HepG2 (cell line): ENCODE measurements around the gene DNAJB5. TPM values are rescaled to one million over a fixed set of nuclear protein-coding genes. Genes with fewer than 3 reads are reported as not detected.

Source experiments
- ATAC-seq: fragments of 200-7000 bp; cut with Tn5 transposase; 3 replicates; pipeline ENCODE4 v1.9.1; 2020; ENCODE audit warnings: mild to moderate bottlenecking, moderate library complexity
- BruUV-seq: library from RNA; stranded (reverse); fragments of 400-500 nt; replicated peaks from 2 replicates; lab custom pipeline; 2021; lab: Mats Ljungman, UMichigan
- CTCF ChIA-PET: fragments of 300-600 bp; formaldehyde crosslinking; extraction: SDS; loops from one replicate; lab custom pipeline; 2021; ENCODE audit warnings: low total read pairs, inconsistent platforms, low intra/inter-chr PET ratio; lab: Yijun Ruan, JAX
- POLR2A ChIA-PET: fragments of 350-600 bp; sonication (Branson Sonifier 250); formaldehyde crosslinking; loops from one replicate; lab custom pipeline; 2020; ENCODE audit warnings: antibody characterized with exemption, inconsistent platforms; lab: Yijun Ruan, JAX
- DNase-seq: peaks from one replicate; pipeline ENCODE4 v3.0.0-alpha.2; 2015; ENCODE audit warnings: low spot score
- FAIRE-seq: peaks from 3 replicates; lab custom pipeline; 2011; peaks lifted over from hg19 to GRCh38; lab: Jason Lieb, UNC
- H2AFZ ChIP-seq: one replicate; pipeline ENCODE4 v1.6.1; 2011; ENCODE audit warnings: low read length, inconsistent platforms
- H3K27ac ChIP-seq: fragments of 300-600 bp; 3 replicates; pipeline ENCODE4 v1.8.0; 2011; ENCODE audit warnings: mixed run types, mild to moderate bottlenecking, mixed read lengths, low read length, inconsistent platforms; ENCODE audit not compliant: insufficient read depth; ENCODE audit errors: extremely low read length
- H3K27me3 ChIP-seq, 2 experiments: fragments of 200-600 bp in 1 of 2; 2 replicates in 1 of 2; 3 replicates in 1 of 2; pipeline versions ENCODE4 v1.6.0 to v1.8.0; 2011; ENCODE audit warnings: low read length in 2 of 2, mild to moderate bottlenecking in 2 of 2, moderate library complexity in 2 of 2, inconsistent platforms in 1 of 2; ENCODE audit not compliant: insufficient read depth in 2 of 2, control insufficient read depth in 1 of 2
- H3K36me3 ChIP-seq, 2 experiments: fragments of 200-600 bp in 1 of 2; replicated peaks in 1 of 2; 2 replicates in 1 of 2; 3 replicates in 1 of 2; pipeline versions ENCODE4 v1.5.1 to v1.8.0; 2011; ENCODE audit warnings: low read length in 2 of 2, inconsistent platforms in 1 of 2; ENCODE audit not compliant: insufficient read depth in 2 of 2, control insufficient read depth in 1 of 2
- H3K4me1 ChIP-seq: 2 replicates; pipeline ENCODE4 v1.5.1; 2012; ENCODE audit warnings: low read length, inconsistent platforms; ENCODE audit not compliant: insufficient read depth
- H3K4me2 ChIP-seq: 2 replicates; pipeline ENCODE4 v1.6.0; 2011; ENCODE audit warnings: low read depth, low read length, inconsistent platforms
- H3K4me3 ChIP-seq, 3 experiments: fragments of 200-600 bp in 1 of 3; sonication (generic), shearing (Covaris generic) in 1 of 3; replicated peaks in 1 of 3; 2 replicates each; pipeline ENCODE4 v1.5.1; 2011 to 2016; ENCODE audit warnings: low read length in 3 of 3, inconsistent platforms in 2 of 3, low read depth in 2 of 3, mild to moderate bottlenecking in 2 of 3, control low read depth in 1 of 3, mixed read lengths in 1 of 3; ENCODE audit not compliant: insufficient read depth in 1 of 3
- H3K79me2 ChIP-seq: one replicate; pipeline ENCODE4 v1.6.1; 2011; ENCODE audit warnings: low read length, inconsistent platforms; ENCODE audit not compliant: insufficient read depth
- H3K9ac ChIP-seq: 2 replicates; pipeline ENCODE4 v1.6.0; 2011; ENCODE audit warnings: mild to moderate bottlenecking, low read depth, low read length, inconsistent platforms; ENCODE audit not compliant: insufficient read depth
- H3K9me3 ChIP-seq: 2 replicates; pipeline ENCODE4 v1.5.1; 2012; ENCODE audit warnings: mild to moderate bottlenecking, low read length
- H4K20me1 ChIP-seq: 2 replicates; pipeline ENCODE4 v1.6.0; 2011; ENCODE audit warnings: inconsistent platforms, mild to moderate bottlenecking, low read length, moderate library complexity; ENCODE audit not compliant: insufficient read depth
- AHR ChIP-seq: IDR thresholded peaks from 2 replicates; pipeline ENCODE4 v1.6.1; 2018; ENCODE audit warnings: missing genetic modification reagents, missing compliant biosample characterization
- ATF4 ChIP-seq, 2 experiments: fragments of 450-650 bp in 1 of 2; sonication (generic) in 1 of 2; formaldehyde crosslinking; IDR thresholded peaks; 2 replicates each; pipeline versions ENCODE4 v1.5.0 to v1.8.0; 2020 to 2022; ENCODE audit warnings: mild to moderate bottlenecking in 1 of 2, missing genetic modification reagents in 1 of 2
- HNF4A ChIP-seq: sonication (generic); formaldehyde crosslinking; IDR thresholded peaks from 2 replicates; pipeline ENCODE4 v1.4.0; 2020; ENCODE audit warnings: missing genetic modification reagents
- IRF1 ChIP-seq: sonication (generic); formaldehyde crosslinking; IDR thresholded peaks from 2 replicates; pipeline ENCODE4 v1.4.0; 2020; ENCODE audit warnings: low read depth, mild to moderate bottlenecking, missing genetic modification reagents
- MLX ChIP-seq: IDR thresholded peaks from 2 replicates; pipeline ENCODE4 v1.6.1; 2016
- POLR2G ChIP-seq: fragments of 200-400 bp; formaldehyde crosslinking; IDR thresholded peaks from 2 replicates; pipeline ENCODE4 v1.6.1; 2018; ENCODE audit warnings: mild to moderate bottlenecking, low read depth, low read length, moderate library complexity
- RAD21 ChIP-seq: fragments of 450-650 bp; formaldehyde crosslinking; IDR thresholded peaks from 2 replicates; pipeline ENCODE4 v1.5.0; 2020; ENCODE audit warnings: mild to moderate bottlenecking
- SIX4 ChIP-seq: sonication (generic); formaldehyde crosslinking; IDR thresholded peaks from 2 replicates; pipeline ENCODE4 v1.4.0; 2020; ENCODE audit warnings: missing genetic modification reagents
- SRSF9 ChIP-seq: fragments of 200-400 bp; formaldehyde crosslinking; IDR thresholded peaks from 2 replicates; pipeline ENCODE4 v1.6.1; 2018; ENCODE audit warnings: borderline replicate concordance, mild to moderate bottlenecking, low read depth, low read length; ENCODE audit not compliant: insufficient read depth, poor library complexity, severe bottlenecking
- SYNCRIP ChIP-seq: fragments of 200-400 bp; formaldehyde crosslinking; IDR thresholded peaks from 2 replicates; pipeline ENCODE4 v1.6.1; 2018; ENCODE audit warnings: mild to moderate bottlenecking, low read depth, low read length; ENCODE audit not compliant: insufficient read depth
- TARDBP ChIP-seq: sonication (generic); formaldehyde crosslinking; IDR thresholded peaks from 2 replicates; pipeline ENCODE4 v1.8.0; 2022; ENCODE audit warnings: mild to moderate bottlenecking, missing genetic modification reagents
- TRAFD1 ChIP-seq: sonication (generic); formaldehyde crosslinking; IDR thresholded peaks from 2 replicates; pipeline ENCODE4 v1.5.1; 2020; ENCODE audit warnings: missing genetic modification reagents, mild to moderate bottlenecking, borderline replicate concordance
- YY1 ChIP-seq: IDR thresholded peaks from 2 replicates; pipeline ENCODE4 v1.6.1; 2011; ENCODE audit warnings: low read length, low read depth, moderate library complexity, mild to moderate bottlenecking; ENCODE audit not compliant: insufficient read depth, insufficient replicate concordance
- ZBTB34 ChIP-seq: sonication (generic); formaldehyde crosslinking; IDR thresholded peaks from 2 replicates; pipeline ENCODE4 v1.8.0; 2022; ENCODE audit warnings: mild to moderate bottlenecking, missing genetic modification reagents
- ZFP37 ChIP-seq: sonication (generic); formaldehyde crosslinking; IDR thresholded peaks from 2 replicates; pipeline ENCODE4 v1.4.0; 2020; ENCODE audit warnings: missing genetic modification reagents, borderline replicate concordance
- ZNF12 ChIP-seq: sonication (generic); formaldehyde crosslinking; IDR thresholded peaks from 2 replicates; pipeline ENCODE4 v1.5.0; 2020; ENCODE audit warnings: missing genetic modification reagents
- ZNF275 ChIP-seq: sonication (generic); formaldehyde crosslinking; IDR thresholded peaks from 2 replicates; pipeline ENCODE4 v1.8.0; 2022; ENCODE audit warnings: missing genetic modification reagents, mild to moderate bottlenecking, inconsistent platforms, borderline replicate concordance
- ZNF530 ChIP-seq: sonication (generic); formaldehyde crosslinking; IDR thresholded peaks from 2 replicates; pipeline ENCODE4 v1.5.0; 2020; ENCODE audit warnings: low read depth, mild to moderate bottlenecking, missing genetic modification reagents
- ZSCAN21 ChIP-seq: sonication (generic); formaldehyde crosslinking; IDR thresholded peaks from 2 replicates; pipeline ENCODE4 v1.8.0; 2022; ENCODE audit warnings: mild to moderate bottlenecking, missing genetic modification reagents, moderate library complexity, borderline replicate concordance
- in situ Hi-C: cut with HindIII; loops from 2 replicates; pipeline ENCODE4 v1.10.0; 2017; ENCODE audit warnings: low pct_unique_long_range_greater_than_20kb; ENCODE audit not compliant: extremely low pct_ligation_motif_present
- intact Hi-C: fragments of 100-400 bp; cut with micrococcal nuclease; formaldehyde crosslinking; loops from one replicate; pipeline ENCODE4 v1.10.0; 2022; ENCODE audit not compliant: unreplicated experiment
- polyA plus RNA-seq, 8 experiments: library from polyadenylated mRNA; depleted of rRNA in 3 of 8; stranded (reverse) in 7 of 8; unstranded in 1 of 8; fragments of >200 nt; fragmentation: Illumina TruSeq in 4 of 8; extraction: Trizol in 4 of 8; gene quantifications; 2 replicates each; pipeline versions ENCODE4 v1.2.1 to v1.2.3, GENCODE V29; 2011 to 2016; ENCODE audit warnings: low read depth in 4 of 8, missing spikeins in 1 of 8, mixed read lengths in 1 of 8; ENCODE audit not compliant: insufficient read depth in 1 of 8
- total RNA-seq, 5 experiments: library from RNA; depleted of rRNA; stranded (reverse); fragments of >200 nt; fragmentation: Illumina TruSeq; extraction: Trizol; gene quantifications; 2 replicates each; pipeline ENCODE4 v1.2.3, GENCODE V29; 2016; ENCODE audit warnings: low read depth in 1 of 5

Gene DNAJB5
- total and polyA plus RNA-seq, 2 of the 13 experiments (the other 11 are each of a cell fraction or from before 2014, with no cell fraction given), result 0.40 to 0.69 TPM

GRCh38 chr9:35028341-35028740 is 38.8 kb downstream of the DNAJB5 start:
- POLR2A ChIA-PET, result no interaction called here
- no peak for ATAC-seq
- intact Hi-C loops, result no loop called here

More at GRCh38 chr9:35028341-35028740, 38.8 kb downstream of the DNAJB5 start:
- no peak overlapping the region for H3K4me3 ChIP-seq
- no peak overlapping the region for H3K9ac ChIP-seq
- no peaks in the 10 kb centered on the region for H3K4me1 ChIP-seq
- no peak overlapping the region for H3K4me2 ChIP-seq
- no peak overlapping the region for H3K27ac ChIP-seq
- H2AFZ ChIP-seq, result no peak overlapping the region
- CTCF ChIA-PET, result no interaction called here
- H3K36me3 ChIP-seq, result no peaks in the 10 kb centered on the region
- H3K27me3 ChIP-seq, result no peaks in the 10 kb centered on the region
- no peaks in the 10 kb centered on the region for H4K20me1 ChIP-seq
- no peaks in the 10 kb centered on the region for H3K9me3 ChIP-seq
- in situ Hi-C loops, result no loop called here
- DNase-seq, result no peak
- BruUV-seq, result no TSS peak
- FAIRE-seq, result no peak
- TF ChIP-seq IRF1 (CRISPR knock-in tag) (no peak), ZSCAN21 (CRISPR knock-in tag) (no peak), ATF4 (CRISPR knock-in tag; IDR thresholded peaks at IDR 0.05) (no peak), TRAFD1 (CRISPR knock-in tag) (no peak), TARDBP (CRISPR knock-in tag) (no peak), ZNF275 (no peak), SIX4 (CRISPR knock-in tag) (no peak), YY1 (no peak), SRSF9 (no peak), HNF4A (CRISPR knock-in tag) (no peak), ZBTB34 (CRISPR knock-in tag) (no peak), RAD21 (CRISPR knock-in tag) (no peak), POLR2G (no peak), ZNF530 (CRISPR knock-in tag) (no peak), SYNCRIP (no peak), MLX (CRISPR knock-in tag) (no peak), ZNF12 (CRISPR knock-in tag) (no peak), ZFP37 (CRISPR knock-in tag) (no peak), AHR (CRISPR knock-in tag) (no peak)
- H3K79me2 ChIP-seq, result no peaks in the 10 kb centered on the region
